Aorta (tissue), 5 donors: ENCODE results near the gene MAPK9. TPM values are rescaled to one million over a fixed set of nuclear protein-coding genes. Genes with fewer than 3 reads are reported as not detected.
"Not testable (repeated sequence)": the region's sequence is repeated elsewhere in the genome, so short reads cannot be mapped to it uniquely, and the experiment has no call there.

Experiments used
- ATAC-seq: fragments of 200-7000 bp; cut with Tn5 transposase; one replicate; pipeline ENCODE4 v1.9.1; 2022; ENCODE audit warnings: moderate library complexity; ENCODE audit not compliant: low FRiP score
- DNase-seq, 2 donors: peaks; one replicate each; pipeline ENCODE4 v3.0.0-alpha.2; 2020
- H3K27ac ChIP-seq, 2 donors: one replicate each; pipeline ENCODE4 v1.5.1; 2013; ENCODE audit warnings: low read length in 2 of 2, mild to moderate bottlenecking in 2 of 2, moderate library complexity in 2 of 2, control low read depth in 1 of 2, inconsistent platforms in 1 of 2, low read depth in 1 of 2
- H3K27me3 ChIP-seq, 2 donors: one replicate each; pipeline ENCODE4 v1.6.1; 2013; ENCODE audit warnings: control low read depth in 1 of 2, low read length in 1 of 2, mild to moderate bottlenecking in 1 of 2, moderate library complexity in 1 of 2; ENCODE audit not compliant: insufficient read depth in 2 of 2, control insufficient read depth in 1 of 2
- H3K36me3 ChIP-seq, 2 donors: one replicate each; pipeline ENCODE4 v1.6.1; 2013; ENCODE audit warnings: control low read depth in 1 of 2, low read length in 1 of 2, mild to moderate bottlenecking in 1 of 2; ENCODE audit not compliant: insufficient read depth in 2 of 2, control insufficient read depth in 1 of 2
- H3K4me1 ChIP-seq, 2 donors: one replicate each; pipeline ENCODE4 v1.6.1; 2013; ENCODE audit warnings: low read length in 2 of 2, control low read depth in 1 of 2, mild to moderate bottlenecking in 1 of 2, moderate library complexity in 1 of 2; ENCODE audit not compliant: insufficient read depth in 2 of 2, control insufficient read depth in 1 of 2
- H3K4me3 ChIP-seq, 2 donors: one replicate each; pipeline ENCODE4 v1.5.1; 2013; ENCODE audit warnings: low read length in 2 of 2, control low read depth in 1 of 2, mild to moderate bottlenecking in 1 of 2
- H3K9me3 ChIP-seq: one replicate; pipeline ENCODE4 v1.6.1; 2013; ENCODE audit warnings: mild to moderate bottlenecking, low read length; ENCODE audit not compliant: control insufficient read depth
- WGBS, 2 donors: extraction: QIAGEN DNeasy Blood & Tissue Kit; methylation state at CpG; one replicate each; pipeline ENCODE4 v1.1.7; 2013; 5-methylcytosine and 5-hydroxymethylcytosine counted together
- intact Hi-C, 2 donors: fragments of 100-400 bp; cut with DNase I; formaldehyde crosslinking; loops; one replicate each; pipeline versions ENCODE4 v1.14.2 to v1.15.0; 2022
- polyA plus RNA-seq, 2 donors: library from polyadenylated mRNA; stranded (reverse); fragments of 200-250 nt; gene quantifications; one replicate each; pipeline ENCODE4 v1.2.3, GENCODE V29; 2013
- total RNA-seq, 2 donors: library from RNA; stranded (reverse); fragmentation: NEBNext Ultra II Directional; extraction: Animal tissue kit (Norgen Biotek cat#: 25700); gene quantifications; one replicate each; pipeline ENCODE4 v1.2.1, GENCODE V29; 2021
- donor health status: healthy with polysubstance abuse.
- donor health status: Bipolar disorder and iron deficiency.
- donor health status: DM: no; HTN: no; CAD: no.
- donor health status: DM: no; HTN: no; CAD: no.
- donor health status: DM: yes; HTN: yes; CAD: no.

Gene MAPK9
- total and polyA plus RNA-seq, 4 donors = 15.8 to 36.4 (median 26.7) TPM

DNA sequence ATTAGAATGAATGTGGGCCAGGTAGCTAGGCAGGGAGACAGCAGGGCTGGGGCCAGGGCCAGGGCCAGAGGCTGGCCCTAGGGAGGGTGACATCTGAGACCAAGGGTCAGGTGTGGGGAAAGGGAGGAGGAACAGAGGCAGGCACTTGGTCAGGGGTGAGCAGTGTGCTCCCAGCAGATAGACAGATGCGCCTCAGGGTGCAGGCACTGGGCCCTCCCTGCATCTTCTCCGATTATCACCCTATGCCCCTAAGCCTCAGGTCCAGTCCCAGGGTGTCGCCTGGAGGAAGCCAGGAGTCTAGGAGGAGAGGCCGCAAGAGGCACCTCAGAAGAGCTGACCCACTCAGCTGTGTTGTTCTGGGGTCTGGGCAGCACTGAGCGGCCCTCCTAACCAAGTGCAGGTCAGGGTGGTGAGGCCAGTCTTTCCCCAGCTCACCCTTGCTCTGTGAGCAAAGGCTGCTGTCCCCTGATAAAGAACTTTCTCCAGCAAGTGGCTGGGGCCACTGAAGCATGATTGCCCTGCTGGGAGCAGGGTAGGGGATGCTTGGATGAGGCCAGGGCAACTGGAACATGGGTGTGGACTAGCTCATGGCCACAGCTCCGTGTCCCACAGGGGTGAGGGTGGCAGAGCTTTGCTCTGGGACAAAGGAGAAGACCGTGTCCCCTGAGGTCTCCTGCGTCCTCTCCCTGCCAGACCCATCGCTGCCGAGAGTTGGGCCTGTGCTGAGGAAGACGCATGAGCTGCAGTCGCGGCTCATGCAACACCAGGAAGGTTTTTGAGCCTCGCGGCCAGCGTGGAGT lies 80.7 kb downstream of the MAPK9 start:
- no peak for DNase-seq
- Histone ChIP-seq H3K9me3 (peaks cover 7% of the 10 kb centered on the region), H3K27me3 (no peaks in the 10 kb centered on the region), H3K36me3 (no peaks in the 10 kb centered on the region), H3K4me3 (no peak overlapping the region), H3K27ac (no peak overlapping the region), H3K4me1 (no peaks in the 10 kb centered on the region)
- intact Hi-C loops = no loop called here
- ATAC-seq = no peak
- 91 to 92% methylated on average over 16 of the region's 16 CpGs for WGBS, 2 donors

DNA sequence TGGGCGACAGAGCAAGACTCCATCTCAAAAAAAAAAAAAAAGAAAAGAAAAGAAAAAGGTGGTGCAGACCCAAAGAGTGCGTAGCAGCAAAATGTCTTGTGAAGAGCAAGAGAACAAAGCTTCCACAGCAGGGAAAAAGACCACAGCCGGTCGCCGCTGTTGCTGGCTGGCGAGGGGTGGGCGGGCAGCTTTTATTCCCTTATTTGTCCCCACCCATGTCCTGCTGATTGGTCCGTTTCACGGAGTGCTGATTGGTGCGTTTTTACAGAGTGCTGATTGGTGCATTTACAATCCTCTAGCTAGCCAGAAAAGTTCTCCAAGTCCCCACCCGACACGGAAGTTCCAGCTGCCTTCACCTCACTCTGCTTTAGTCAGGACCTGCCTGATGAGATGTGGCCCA lies 81.8 kb downstream of the MAPK9 start:
- H3K27ac ChIP-seq, H3K9me3 ChIP-seq, intact Hi-C loops, H3K27me3 ChIP-seq, H3K4me3 ChIP-seq, H3K36me3 ChIP-seq, DNase-seq, H3K4me1 ChIP-seq, ATAC-seq: not testable (repeated sequence)
- WGBS, 2 donors = 93 to 96% methylated on average over 12 of the region's 12 CpGs

DNA sequence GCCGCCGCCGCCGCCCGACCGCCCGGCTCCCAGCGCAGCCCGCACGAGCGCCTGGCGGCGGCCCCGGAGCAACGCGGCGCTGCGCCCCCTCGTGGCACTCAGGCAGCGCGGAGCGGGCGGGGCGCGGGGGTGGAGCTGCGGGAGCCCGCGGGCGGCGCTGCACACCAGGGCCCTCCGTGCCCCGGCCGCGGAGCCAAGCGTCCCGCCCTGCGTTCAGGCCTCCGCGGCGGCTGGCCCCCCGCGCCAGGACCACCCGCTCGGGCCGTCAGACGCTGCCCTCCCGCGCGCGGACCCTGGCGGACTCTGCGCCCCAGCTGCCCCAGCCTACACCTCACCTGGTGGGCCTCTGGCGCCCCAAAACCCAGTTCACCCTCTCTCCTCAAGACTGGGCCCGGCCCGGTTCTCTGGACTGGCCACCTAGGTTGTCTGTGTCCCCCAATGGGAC lies 82.7 kb downstream of the MAPK9 start, which contains the start of gene RASGEF1C:
TSS of gene RASGEF1C (minus strand) at position 75 of the 445 bp plus-strand sequence. CDS start 71,159 bp downstream, outside the sequence.
- 4 to 6% methylated on average over 39 to 55 of the region's 55 CpGs for WGBS, 2 donors
- DNase-seq (peak in 1 of 2 donors; percentile 63), ATAC-seq (no peak)
- intact Hi-C loops = no loop called here
- no peaks in the 10 kb centered on the region for H3K4me1 ChIP-seq
- H3K27me3 ChIP-seq = no peaks in the 10 kb centered on the region
- H3K27ac ChIP-seq = no peak within 1 kb of the TSS
- peak within 1 kb of the TSS; percentile 1 to 29 for H3K4me3 ChIP-seq
- peaks cover 4% of the 10 kb centered on the region for H3K9me3 ChIP-seq
- no peaks in the 10 kb centered on the region for H3K36me3 ChIP-seq

DNA sequence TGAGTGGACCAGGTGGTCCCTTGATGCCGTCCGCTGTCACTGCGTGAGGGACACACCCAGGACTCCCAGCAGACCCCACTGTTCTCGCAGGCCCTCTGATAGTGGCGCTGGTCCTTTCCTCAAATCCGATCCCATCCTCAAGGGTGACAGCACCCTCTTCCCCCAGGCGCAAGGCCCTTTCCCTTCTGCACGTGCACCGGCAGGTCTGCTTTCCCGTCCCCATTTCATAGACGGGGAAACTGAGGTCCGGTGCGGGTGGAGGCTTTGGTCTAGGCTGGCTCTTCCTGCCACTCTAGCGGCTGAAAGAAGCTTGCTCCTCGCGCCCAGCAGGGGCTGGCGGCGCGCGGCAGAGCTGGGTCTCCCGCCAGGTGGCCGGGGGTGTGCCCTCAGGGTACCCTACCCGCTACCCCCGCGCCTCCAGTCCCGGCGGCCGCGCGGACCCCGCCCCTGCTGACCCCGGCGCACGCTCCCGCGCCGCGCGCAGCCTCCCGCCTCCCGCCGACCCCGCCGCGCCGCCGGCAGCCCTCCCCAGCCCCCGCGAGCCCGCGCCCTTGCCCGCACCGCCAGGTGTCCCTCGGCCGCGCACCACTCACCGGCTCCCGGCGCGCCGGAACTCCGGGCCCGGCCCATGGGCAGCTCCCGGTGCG lies 83.3 kb downstream of the MAPK9 start:
- WGBS, 2 donors = 3 to 5% methylated on average over 42 to 65 of the region's 65 CpGs
- Histone ChIP-seq H3K27ac (no peak overlapping the region), H3K4me3 (peak overlapping the region; percentile 1 to 29), H3K9me3 (no peaks in the 10 kb centered on the region), H3K4me1 (no peaks in the 10 kb centered on the region), H3K36me3 (no peaks in the 10 kb centered on the region), H3K27me3 (no peaks in the 10 kb centered on the region)
- intact Hi-C loops = no loop called here
- ATAC-seq (no peak), DNase-seq (no peak)

DNA sequence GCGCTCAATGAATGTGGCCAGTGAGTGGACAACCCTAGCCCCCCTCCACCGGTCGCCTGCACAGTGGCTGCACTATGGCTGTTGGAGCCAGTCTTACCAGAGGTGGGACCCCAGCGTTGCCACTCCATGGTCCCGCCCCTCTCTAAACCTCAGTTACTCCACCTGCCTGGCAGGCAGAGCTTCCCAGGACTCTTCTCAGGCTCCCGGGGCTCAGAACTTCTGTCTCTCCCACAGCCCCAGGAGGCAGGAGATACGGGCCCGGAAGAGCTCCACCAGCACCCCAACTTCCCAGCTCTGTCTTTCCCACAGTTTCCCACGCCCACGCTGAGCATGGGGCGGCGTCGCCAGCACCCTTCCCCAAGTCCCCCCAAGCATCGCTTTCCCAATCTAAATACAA lies 83.8 kb downstream of the MAPK9 start:
- ATAC-seq = no peak
- Histone ChIP-seq H3K4me3 (no peak overlapping the region), H3K27me3 (no peaks in the 10 kb centered on the region), H3K4me1 (no peaks in the 10 kb centered on the region), H3K9me3 (no peaks in the 10 kb centered on the region), H3K36me3 (no peaks in the 10 kb centered on the region), H3K27ac (no peak overlapping the region)
- 27 to 31% methylated on average over 14 of the region's 14 CpGs for WGBS, 2 donors
- intact Hi-C loops = no loop called here
- no peak for DNase-seq

DNA sequence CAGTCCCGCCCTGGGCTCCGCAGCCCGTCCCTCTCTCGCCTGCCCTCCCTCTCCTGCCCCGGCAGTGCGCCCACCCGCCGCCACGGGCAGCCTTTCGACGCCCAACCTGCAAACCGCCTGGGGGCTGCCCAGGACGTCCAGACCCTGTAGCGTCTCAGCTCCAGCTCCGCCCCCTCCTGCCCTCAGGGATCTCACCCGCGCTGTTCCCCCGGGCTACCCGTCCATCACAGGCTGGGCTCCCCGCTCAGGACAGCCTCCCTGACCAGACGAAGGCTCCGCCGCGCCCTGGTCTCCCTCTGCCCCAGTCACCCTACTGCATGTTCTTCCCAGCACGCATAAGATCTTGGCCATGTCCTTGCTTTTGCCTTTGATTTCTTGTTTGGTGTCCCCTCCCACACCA lies 84.3 kb downstream of the MAPK9 start:
- no peak for DNase-seq
- Histone ChIP-seq H3K27ac (no peak overlapping the region), H3K4me3 (no peak overlapping the region)

DNA sequence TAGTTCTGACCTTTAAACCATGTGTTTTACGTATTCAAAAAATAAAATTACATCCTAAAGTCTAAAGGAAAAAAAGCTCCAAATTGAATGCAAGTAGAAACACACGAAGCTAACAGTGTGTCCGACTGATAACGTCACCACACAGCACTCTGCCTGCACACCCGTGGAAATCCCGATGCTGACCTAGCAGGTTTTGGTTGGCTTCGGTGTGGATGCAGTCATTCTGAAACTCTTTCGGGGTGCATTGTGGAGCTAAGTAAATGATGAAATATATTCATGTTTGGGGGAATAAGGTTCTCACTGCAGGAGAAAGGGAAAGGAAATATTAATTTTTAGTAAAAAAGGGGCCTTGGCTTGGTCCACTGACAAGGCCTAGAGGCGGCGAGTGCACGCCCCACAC lies 84.9 kb downstream of the MAPK9 start:
- Histone ChIP-seq H3K4me1 (no peaks in the 10 kb centered on the region), H3K4me3 (no peak overlapping the region), H3K9me3 (no peaks in the 10 kb centered on the region), H3K27me3 (no peaks in the 10 kb centered on the region), H3K36me3 (no peaks in the 10 kb centered on the region), H3K27ac (no peak overlapping the region)
- DNase-seq = no peak
- intact Hi-C loops = no loop called here
- 87 to 88% methylated on average over 11 of the region's 11 CpGs for WGBS, 2 donors
- no peak for ATAC-seq

More for the DNA sequence above, 84.3 kb downstream of the MAPK9 start:
- H3K4me1 ChIP-seq = no peaks in the 10 kb centered on the region
- H3K36me3 ChIP-seq = no peaks in the 10 kb centered on the region
- WGBS, 2 donors = 16 to 23% methylated on average over 19 to 25 of the region's 25 CpGs
- intact Hi-C loops = no loop called here
- no peaks in the 10 kb centered on the region for H3K9me3 ChIP-seq
- ATAC-seq = no peak
- no peaks in the 10 kb centered on the region for H3K27me3 ChIP-seq

DNA sequence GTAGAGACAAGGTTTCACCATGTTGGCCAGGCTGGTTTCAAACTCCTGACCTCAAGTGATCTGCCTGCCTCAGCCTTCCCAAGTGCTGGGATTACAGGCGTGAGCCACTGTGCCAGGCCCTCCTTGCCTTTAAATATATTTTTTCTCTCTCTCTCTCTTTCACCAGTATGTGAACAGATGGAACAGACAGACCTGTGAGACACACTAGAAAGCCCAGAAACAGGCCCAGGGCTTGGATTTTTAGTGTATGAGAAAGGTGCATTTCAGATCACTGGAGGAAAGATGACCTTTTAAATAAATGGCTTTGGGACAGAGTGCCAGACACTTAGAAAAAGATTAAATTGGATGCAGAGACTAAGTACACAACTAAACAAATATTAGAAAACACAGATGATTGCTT lies 86.0 kb downstream of the MAPK9 start:
- no peak for ATAC-seq
- intact Hi-C loops = no loop called here
- H3K4me3 ChIP-seq = no peak overlapping the region
- H3K27ac ChIP-seq = no peak overlapping the region
- no peaks in the 10 kb centered on the region for H3K9me3 ChIP-seq
- H3K4me1 ChIP-seq = no peaks in the 10 kb centered on the region
- H3K36me3 ChIP-seq = no peaks in the 10 kb centered on the region
- no peaks in the 10 kb centered on the region for H3K27me3 ChIP-seq
- WGBS, 2 donors = 84 to 91% methylated on average over 1 of the region's 1 CpG
- no peak for DNase-seq
